Right lobe of liver (tissue), 4 donors: ENCODE results near the gene KRT81.

Source experiments
- CTCF ChIP-seq, 4 donors: fragments of 200-600 bp in 3 of 4; fragments of 450-650 bp in 1 of 4; IDR thresholded peaks; one replicate each; pipeline versions ENCODE4 v1.5.1 to v1.8.0; 2016 to 2022; ENCODE audit warnings: antibody characterized with exemption in 4 of 4, mild to moderate bottlenecking in 2 of 4
- POLR2A ChIP-seq: fragments of 450-650 bp; IDR thresholded peaks from one replicate; pipeline ENCODE4 v1.6.1; 2017; ENCODE audit warnings: antibody characterized with exemption, mild to moderate bottlenecking
- donor health status: DM: no; HTN: no; CAD: no.
- donor health status: DM: no; HTN: no; CAD: no.
- donor health status: DM: no; HTN: yes; CAD: no.

GRCh38 chr12:52261208-52261484 lies 30.2 kb downstream of the KRT81 start:
- TF ChIP-seq CTCF (IDR thresholded peaks at IDR 0.05) (no peak), POLR2A (no peak)
